ENCODE results near the gene SLC25A41.
A peak's percentile ranks its signal among the peaks of the same experiment; 100 is the strongest.
"Not testable (repeated sequence)": the region's sequence is repeated elsewhere in the genome, so short reads cannot be mapped to it uniquely, and the experiment has no call there.

The SLC25A41 gene

GRCh38 chr19:6459262-6460098 is 25.9 kb upstream of the SLC25A41 start, which contains the start of gene SLC25A23:
TSS of gene SLC25A23 (minus strand) at chr19:6459792. CDS start at chr19:6459628, 164 bp downstream.
- peak; percentile 62 for DNase-seq

- DNase-seq: no peak
These were observed 25.2 kb upstream of the SLC25A41 start for GRCh38 chr19:6458695-6459261.

GRCh38 chr19:6457958-6458694 is 24.6 kb upstream of the SLC25A41 start:
- no peak for DNase-seq

GRCh38 chr19:6455924-6456323 is 22.4 kb upstream of the SLC25A41 start:
- DNase-seq: no peak

GRCh38 chr19:6453951-6454565 is 20.5 kb upstream of the SLC25A41 start:
- no peak for DNase-seq

GRCh38 chr19:6452899-6453298 is 19.3 kb upstream of the SLC25A41 start:
- DNase-seq: no peak

- DNase-seq: no peak
These were observed 18.7 kb upstream of the SLC25A41 start for GRCh38 chr19:6452223-6452614.

GRCh38 chr19:6451583-6452222 is 18.1 kb upstream of the SLC25A41 start:
- DNase-seq: no peak

- DNase-seq: no peak
These were observed 16.6 kb upstream of the SLC25A41 start for GRCh38 chr19:6450166-6450565.

GRCh38 chr19:6448045-6448444 is 14.5 kb upstream of the SLC25A41 start:
- DNase-seq: no peak

- DNase-seq: no peak
These were observed 12.9 kb upstream of the SLC25A41 start for GRCh38 chr19:6446452-6446851.

GRCh38 chr19:6443986-6444385 is 10.4 kb upstream of the SLC25A41 start:
- no peak for DNase-seq

- no peak for DNase-seq
These were observed 8.6 kb upstream of the SLC25A41 start for GRCh38 chr19:6442087-6442688.

- DNase-seq: no peak
These were observed 7.3 kb upstream of the SLC25A41 start for GRCh38 chr19:6440905-6441304.

- DNase-seq: no peak
These were observed 6.2 kb upstream of the SLC25A41 start for GRCh38 chr19:6439743-6440142.

- DNase-seq: no peak
These were observed 398 bp downstream of the SLC25A41 start for GRCh38 chr19:6433165-6433564.

GRCh38 chr19:6431891-6432290 is 1.7 kb downstream of the SLC25A41 start:
- DNase-seq: no peak

GRCh38 chr19:6429419-6430221 is 3.9 kb downstream of the SLC25A41 start:
- no peak for DNase-seq

- DNase-seq: not testable (repeated sequence)
These were observed 4.7 kb downstream of the SLC25A41 start for GRCh38 chr19:6428692-6429418.

- no peak for DNase-seq
These were observed 6.4 kb downstream of the SLC25A41 start for GRCh38 chr19:6427131-6427530.

Measured in GDM1 (cell line).